HCT116 (cell line): Measurements from ENCODE around the gene INSRR. TPM values are rescaled to one million over a fixed set of nuclear protein-coding genes. Genes with fewer than 3 reads are reported as not detected.

ENCODE experiments used
- ATAC-seq: fragments of 200-7000 bp; cut with Tn5 transposase; 2 replicates; pipeline ENCODE4 v1.9.1; 2020; ENCODE audit warnings: mild to moderate bottlenecking, moderate library complexity
- BruUV-seq: library from RNA; stranded (reverse); fragments of 400-500 nt; replicated peaks from 2 replicates; lab custom pipeline; 2021; lab: Mats Ljungman, UMichigan
- CTCF ChIA-PET: fragments of 300-600 bp; sonication (Branson Sonifier 250); formaldehyde crosslinking; loops from one replicate; lab custom pipeline; 2021; ENCODE audit warnings: antibody characterized with exemption; lab: Charles Lee
- POLR2A ChIA-PET: fragments of 300-600, 350-600 bp; sonication (Branson Sonifier 250); formaldehyde crosslinking; loops from one replicate; lab custom pipeline; 2021; ENCODE audit warnings: antibody characterized with exemption; lab: Charles Lee
- RAD21 ChIA-PET, 2 experiments: fragments of 300-600 bp; sonication (Branson Sonifier 250); formaldehyde crosslinking; loops; one replicate each; lab custom pipeline; 2023; ENCODE audit warnings: low total read pairs in 2 of 2; ENCODE audit not compliant: uncharacterized antibody in 2 of 2, unreplicated experiment in 2 of 2, low non-redundant PET in 1 of 2; lab: Charles Lee
- DNase-seq: peaks from one replicate; pipeline ENCODE4 v3.0.0-alpha.2; 2010; ENCODE audit warnings: low read depth, low spot score
- H2AFZ ChIP-seq: fragments of 200-600 bp; shearing (Covaris generic), sonication (generic); 2 replicates; pipeline ENCODE4 v1.6.1; 2017; ENCODE audit warnings: low read depth, mixed run types, mixed read lengths, antibody characterized with exemption, low read length; ENCODE audit not compliant: poor library complexity, severe bottlenecking
- H3K27ac ChIP-seq: 2 replicates; pipeline ENCODE4 v1.5.1; 2012; ENCODE audit warnings: low read depth, low read length
- H3K27me3 ChIP-seq: fragments of 200-600 bp; sonication (generic); 2 replicates; pipeline ENCODE4 v1.6.1; 2016; ENCODE audit warnings: mixed run types, low read length, mixed read lengths; ENCODE audit not compliant: insufficient read depth
- H3K36me3 ChIP-seq, 2 experiments: fragments of 200-500 bp in 1 of 2; fragments of 200-600 bp in 1 of 2; sonication (Bioruptor generic) in 1 of 2; sonication (generic) in 1 of 2; 2 replicates each; pipeline versions ENCODE4 v1.5.1 to v1.6.1; 2014 to 2016; ENCODE audit warnings: low read length in 2 of 2, inconsistent platforms in 1 of 2, mixed read lengths in 1 of 2, mixed run types in 1 of 2; ENCODE audit not compliant: insufficient read depth in 2 of 2, control insufficient read depth in 1 of 2
- H3K4me1 ChIP-seq, 2 experiments: fragments of 200-600 bp in 1 of 2; sonication (generic) in 1 of 2; 2 replicates each; pipeline versions ENCODE4 v1.5.1 to v1.6.1; 2012 to 2017; ENCODE audit warnings: low read length in 2 of 2, inconsistent platforms in 1 of 2, mild to moderate bottlenecking in 1 of 2, mixed read lengths in 1 of 2, mixed run types in 1 of 2, moderate library complexity in 1 of 2; ENCODE audit not compliant: insufficient read depth in 2 of 2, control insufficient read depth in 1 of 2
- H3K4me2 ChIP-seq: fragments of 200-600 bp; sonication (generic); 2 replicates; pipeline ENCODE4 v1.6.1; 2017; ENCODE audit warnings: mixed run types, low read length, mixed read lengths
- H3K4me3 ChIP-seq, 2 experiments: fragments of 200-600 bp in 1 of 2; sonication (generic) in 1 of 2; replicated peaks in 1 of 2; 2 replicates each; pipeline ENCODE4 v1.5.1; 2011 to 2016; ENCODE audit warnings: low read length in 2 of 2, control low read depth in 1 of 2, low read depth in 1 of 2, mild to moderate bottlenecking in 1 of 2, mixed read lengths in 1 of 2, mixed run types in 1 of 2
- H3K79me2 ChIP-seq: fragments of 200-600 bp; sonication (generic); 2 replicates; pipeline ENCODE4 v1.6.1; 2017; ENCODE audit warnings: mild to moderate bottlenecking, mixed run types, low read length, moderate library complexity, mixed read lengths; ENCODE audit not compliant: insufficient read depth
- H3K9ac ChIP-seq: fragments of 200-600 bp; sonication (generic); 2 replicates; pipeline ENCODE4 v1.6.1; 2016; ENCODE audit warnings: low read length, mixed read lengths
- H3K9me2 ChIP-seq: fragments of 200-600 bp; sonication (generic), shearing (Covaris generic); 2 replicates; pipeline ENCODE4 v1.6.1; 2017; ENCODE audit warnings: mixed run types, mild to moderate bottlenecking, moderate library complexity; ENCODE audit not compliant: insufficient read depth
- H3K9me3 ChIP-seq, 2 experiments: fragments of 200-500 bp in 1 of 2; fragments of 200-600 bp in 1 of 2; sonication (Bioruptor generic) in 1 of 2; sonication (generic) in 1 of 2; 2 replicates each; pipeline ENCODE4 v1.6.1; 2014 to 2017; ENCODE audit warnings: low read length in 2 of 2, mixed read lengths in 2 of 2, inconsistent platforms in 1 of 2, low read depth in 1 of 2, mild to moderate bottlenecking in 1 of 2, mixed run types in 1 of 2, moderate library complexity in 1 of 2; ENCODE audit not compliant: control insufficient read depth in 1 of 2, insufficient read depth in 1 of 2
- H4K20me1 ChIP-seq: fragments of 200-600 bp; sonication (generic), shearing (Covaris generic); 2 replicates; pipeline ENCODE4 v1.6.1; 2017; ENCODE audit warnings: mixed run types, mild to moderate bottlenecking, moderate library complexity; ENCODE audit not compliant: insufficient read depth
- CBX3 ChIP-seq: IDR thresholded peaks from 2 replicates; pipeline ENCODE4 v1.6.1; 2012; ENCODE audit warnings: low read depth
- CEBPB ChIP-seq: IDR thresholded peaks from 2 replicates; pipeline ENCODE4 v1.6.1; 2012; ENCODE audit warnings: low read depth
- EGR1 ChIP-seq: IDR thresholded peaks from 2 replicates; pipeline ENCODE4 v1.6.1; 2012; ENCODE audit warnings: low read depth
- EZH2phosphoT487 ChIP-seq: fragments of 200-600 bp; IDR thresholded peaks from 2 replicates; pipeline ENCODE4 v1.6.1; 2018; ENCODE audit warnings: antibody characterized with exemption, borderline replicate concordance
- FOSL1 ChIP-seq: IDR thresholded peaks from 2 replicates; pipeline ENCODE4 v1.6.1; 2012; ENCODE audit warnings: low read depth
- JUND ChIP-seq: IDR thresholded peaks from 2 replicates; pipeline ENCODE4 v1.6.1; 2012
- POLR2A ChIP-seq: IDR thresholded peaks from 2 replicates; pipeline ENCODE4 v1.7.0; 2011; ENCODE audit warnings: borderline replicate concordance; ENCODE audit not compliant: insufficient read depth, insufficient read length; ENCODE audit errors: extremely low read depth
- POLR2AphosphoS5 ChIP-seq: IDR thresholded peaks from 2 replicates; pipeline ENCODE4 v1.6.1; 2011; ENCODE audit warnings: mild to moderate bottlenecking, low read depth, low read length, moderate library complexity
- SP1 ChIP-seq: IDR thresholded peaks from 2 replicates; pipeline ENCODE4 v1.6.1; 2012; ENCODE audit warnings: low read depth
- SRF ChIP-seq: IDR thresholded peaks from 2 replicates; pipeline ENCODE4 v1.6.1; 2012; ENCODE audit warnings: low read depth
- TCF7L2 ChIP-seq: IDR thresholded peaks from 2 replicates; pipeline ENCODE4 v1.7.0; 2011; ENCODE audit warnings: borderline replicate concordance, inconsistent platforms; ENCODE audit not compliant: insufficient read depth, insufficient read length; ENCODE audit errors: extremely low read depth
- ZNF274 ChIP-seq: fragments of 200-500 bp; sonication (Bioruptor generic); IDR thresholded peaks from 2 replicates; pipeline ENCODE4 v1.6.1; 2014; ENCODE audit warnings: mild to moderate bottlenecking, low read depth, low read length, inconsistent platforms
- intact Hi-C: fragments of 100-400 bp; cut with micrococcal nuclease; formaldehyde crosslinking; loops from 2 replicates; pipeline ENCODE4 v1.10.0; 2022
- total RNA-seq: library from RNA; stranded (reverse); gene quantifications from one replicate; pipeline ENCODE4 v1.2.1, GENCODE V29; 2021; ENCODE audit not compliant: unreplicated experiment
- TF ChIP-seq, protein P1 (sequence below), 3 experiments: fragments of 200-600 bp in 1 of 3; sonication (generic) in 1 of 3; IDR thresholded peaks in 2 of 3; conservative IDR thresholded peaks in 1 of 3; 2 replicates each; pipeline ENCODE4 v1.5.1; 2012 to 2017; ENCODE audit warnings: low read depth in 2 of 3, low read length in 2 of 3, antibody characterized with exemption in 1 of 3, borderline replicate concordance in 1 of 3, control low read depth in 1 of 3, mild to moderate bottlenecking in 1 of 3, mixed read lengths in 1 of 3, mixed run types in 1 of 3, moderate library complexity in 1 of 3; ENCODE audit not compliant: insufficient read depth in 1 of 3
- TF ChIP-seq, protein P2 (sequence below): IDR thresholded peaks from 2 replicates; pipeline ENCODE4 v1.6.1; 2012; ENCODE audit warnings: low read depth
- TF ChIP-seq, protein P3 (sequence below): IDR thresholded peaks from 2 replicates; pipeline ENCODE4 v1.6.1; 2012
- TF ChIP-seq, protein P4 (sequence below): IDR thresholded peaks from 2 replicates; pipeline ENCODE4 v1.6.1; 2012

Gene INSRR
- total RNA-seq, 1 experiment from 2014 or later: not detected

DNA sequence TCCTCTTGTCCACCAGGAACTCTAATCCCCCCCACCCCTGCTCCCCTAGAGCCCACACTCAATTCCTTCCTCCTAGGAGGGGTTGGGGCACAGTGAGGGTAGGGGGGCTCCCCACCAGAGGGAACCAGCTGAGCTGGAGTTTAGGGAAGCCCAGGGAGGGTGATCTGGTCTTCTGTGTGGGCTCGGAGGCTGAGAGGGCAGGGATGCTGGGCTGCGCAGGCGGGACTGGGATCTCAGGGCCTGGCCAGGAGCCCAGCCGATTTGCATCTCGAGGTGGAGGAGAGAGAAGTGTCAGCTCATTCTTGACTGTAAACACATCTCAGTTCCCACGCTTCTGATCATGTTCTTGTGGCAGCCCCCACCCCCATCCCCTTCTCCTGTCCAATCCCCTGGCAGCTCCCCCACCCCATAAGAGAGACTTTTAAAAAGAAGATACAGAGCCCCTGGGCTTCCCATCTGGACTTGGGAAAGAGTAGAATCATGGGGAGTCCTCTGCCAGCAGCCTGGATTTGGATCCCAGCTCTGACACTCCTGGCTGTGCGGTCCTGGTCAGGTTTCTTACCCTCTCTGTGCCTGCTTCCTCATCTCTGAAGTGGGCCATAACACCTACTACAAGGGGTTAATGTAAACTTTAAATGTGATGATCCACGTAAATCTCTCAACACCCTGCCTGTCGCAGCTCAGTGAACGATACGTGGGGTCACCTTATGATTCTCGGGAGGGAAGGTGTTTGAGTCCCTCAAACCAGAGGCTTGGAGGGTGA, 41.2 kb upstream of the INSRR start (continued):
- TF ChIP-seq CBX3 (no peak), TCF7L2 (no peak)
- TF ChIP-seq, all 23 proteins: peak for 0

DNA sequence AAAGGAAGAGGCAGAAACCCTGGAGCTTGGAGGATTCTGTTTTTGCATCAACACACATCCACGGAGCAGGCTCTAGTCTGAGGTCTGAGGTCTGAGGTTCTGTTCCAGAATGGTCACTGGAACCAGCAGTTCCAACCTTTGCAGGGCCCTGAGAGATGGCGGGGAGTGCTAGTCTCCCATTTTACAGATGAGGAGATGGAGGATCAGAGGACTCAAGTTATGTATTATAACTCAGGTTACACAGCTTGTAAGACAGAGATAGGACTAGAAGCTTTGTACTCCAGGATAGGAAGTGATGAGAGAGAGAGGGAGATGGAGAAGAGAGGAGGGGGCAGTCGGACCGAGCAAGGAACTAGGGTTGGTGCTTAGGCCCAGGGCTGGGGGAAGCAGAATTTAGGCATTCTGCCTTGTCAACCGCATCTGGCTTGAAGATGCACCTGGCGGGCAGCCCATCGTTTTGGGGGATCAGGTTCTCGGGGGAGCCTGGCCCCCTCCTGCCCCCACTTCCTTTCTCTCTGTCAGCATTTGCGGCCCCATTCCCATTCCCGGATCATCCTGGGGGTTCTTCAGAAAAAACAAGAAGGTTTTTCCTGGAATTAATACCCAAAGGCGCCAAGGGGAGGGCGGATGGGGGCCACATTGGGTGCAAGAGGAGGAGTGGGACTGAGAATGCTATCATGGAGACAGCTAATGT, 40.2 kb upstream of the INSRR start:
- no peaks in the 10 kb centered on the region for H3K79me2 ChIP-seq
- no peaks in the 10 kb centered on the region for H3K9me2 ChIP-seq
- H3K27me3 ChIP-seq: no peaks in the 10 kb centered on the region
- ChIA-PET CTCF (interaction anchor here (1.2 kb wide), 2 partner anchors 11 to 210 kb away, joined by 3 to 4 read pairs; no protein-coding TSS in a partner anchor), POLR2A (no interaction called here), RAD21 (no interaction called here)
- no peak overlapping the region for H3K4me3 ChIP-seq
- ATAC-seq (no peak), DNase-seq (no peak)
- no peak overlapping the region for H3K9ac ChIP-seq
- no TSS peak for BruUV-seq
- peaks cover 32 to 47% of the 10 kb centered on the region in 2 experiments for H3K4me1 ChIP-seq
- no peak overlapping the region for H2AFZ ChIP-seq
- H3K27ac ChIP-seq: no peak overlapping the region
- H3K4me2 ChIP-seq: no peak overlapping the region; the same call in 1 of the 2 replicates
- intact Hi-C loops: no loop called here
- no peaks in the 10 kb centered on the region for H3K9me3 ChIP-seq
- no peaks in the 10 kb centered on the region for H3K36me3 ChIP-seq
- H4K20me1 ChIP-seq: no peaks in the 10 kb centered on the region
- TF ChIP-seq, protein P1, sequence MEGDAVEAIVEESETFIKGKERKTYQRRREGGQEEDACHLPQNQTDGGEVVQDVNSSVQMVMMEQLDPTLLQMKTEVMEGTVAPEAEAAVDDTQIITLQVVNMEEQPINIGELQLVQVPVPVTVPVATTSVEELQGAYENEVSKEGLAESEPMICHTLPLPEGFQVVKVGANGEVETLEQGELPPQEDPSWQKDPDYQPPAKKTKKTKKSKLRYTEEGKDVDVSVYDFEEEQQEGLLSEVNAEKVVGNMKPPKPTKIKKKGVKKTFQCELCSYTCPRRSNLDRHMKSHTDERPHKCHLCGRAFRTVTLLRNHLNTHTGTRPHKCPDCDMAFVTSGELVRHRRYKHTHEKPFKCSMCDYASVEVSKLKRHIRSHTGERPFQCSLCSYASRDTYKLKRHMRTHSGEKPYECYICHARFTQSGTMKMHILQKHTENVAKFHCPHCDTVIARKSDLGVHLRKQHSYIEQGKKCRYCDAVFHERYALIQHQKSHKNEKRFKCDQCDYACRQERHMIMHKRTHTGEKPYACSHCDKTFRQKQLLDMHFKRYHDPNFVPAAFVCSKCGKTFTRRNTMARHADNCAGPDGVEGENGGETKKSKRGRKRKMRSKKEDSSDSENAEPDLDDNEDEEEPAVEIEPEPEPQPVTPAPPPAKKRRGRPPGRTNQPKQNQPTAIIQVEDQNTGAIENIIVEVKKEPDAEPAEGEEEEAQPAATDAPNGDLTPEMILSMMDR (IDR thresholded peaks at IDR 0.05 in 2 of 3, conservative IDR thresholded peaks at IDR 0.05 in 1 of 3; ENCODE audit: borderline replicate concordance in 1 of 3, insufficient read depth in 1 of 3, low read depth in 2 of 3, low read length in 2 of 3): no peak
- TF ChIP-seq POLR2A (no peak), JUND (no peak), POLR2AphosphoS5 (no peak), ZNF274 (no peak), CEBPB (no peak), FOSL1 (no peak), EZH2phosphoT487 (no peak), EGR1 (no peak), SP1 (no peak), TCF7L2 (no peak), SRF (no peak)
- TF ChIP-seq, protein P2, sequence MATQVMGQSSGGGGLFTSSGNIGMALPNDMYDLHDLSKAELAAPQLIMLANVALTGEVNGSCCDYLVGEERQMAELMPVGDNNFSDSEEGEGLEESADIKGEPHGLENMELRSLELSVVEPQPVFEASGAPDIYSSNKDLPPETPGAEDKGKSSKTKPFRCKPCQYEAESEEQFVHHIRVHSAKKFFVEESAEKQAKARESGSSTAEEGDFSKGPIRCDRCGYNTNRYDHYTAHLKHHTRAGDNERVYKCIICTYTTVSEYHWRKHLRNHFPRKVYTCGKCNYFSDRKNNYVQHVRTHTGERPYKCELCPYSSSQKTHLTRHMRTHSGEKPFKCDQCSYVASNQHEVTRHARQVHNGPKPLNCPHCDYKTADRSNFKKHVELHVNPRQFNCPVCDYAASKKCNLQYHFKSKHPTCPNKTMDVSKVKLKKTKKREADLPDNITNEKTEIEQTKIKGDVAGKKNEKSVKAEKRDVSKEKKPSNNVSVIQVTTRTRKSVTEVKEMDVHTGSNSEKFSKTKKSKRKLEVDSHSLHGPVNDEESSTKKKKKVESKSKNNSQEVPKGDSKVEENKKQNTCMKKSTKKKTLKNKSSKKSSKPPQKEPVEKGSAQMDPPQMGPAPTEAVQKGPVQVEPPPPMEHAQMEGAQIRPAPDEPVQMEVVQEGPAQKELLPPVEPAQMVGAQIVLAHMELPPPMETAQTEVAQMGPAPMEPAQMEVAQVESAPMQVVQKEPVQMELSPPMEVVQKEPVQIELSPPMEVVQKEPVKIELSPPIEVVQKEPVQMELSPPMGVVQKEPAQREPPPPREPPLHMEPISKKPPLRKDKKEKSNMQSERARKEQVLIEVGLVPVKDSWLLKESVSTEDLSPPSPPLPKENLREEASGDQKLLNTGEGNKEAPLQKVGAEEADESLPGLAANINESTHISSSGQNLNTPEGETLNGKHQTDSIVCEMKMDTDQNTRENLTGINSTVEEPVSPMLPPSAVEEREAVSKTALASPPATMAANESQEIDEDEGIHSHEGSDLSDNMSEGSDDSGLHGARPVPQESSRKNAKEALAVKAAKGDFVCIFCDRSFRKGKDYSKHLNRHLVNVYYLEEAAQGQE: no peak
- TF ChIP-seq, protein P3, sequence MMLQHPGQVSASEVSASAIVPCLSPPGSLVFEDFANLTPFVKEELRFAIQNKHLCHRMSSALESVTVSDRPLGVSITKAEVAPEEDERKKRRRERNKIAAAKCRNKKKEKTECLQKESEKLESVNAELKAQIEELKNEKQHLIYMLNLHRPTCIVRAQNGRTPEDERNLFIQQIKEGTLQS: no peak
- TF ChIP-seq, protein P4, sequence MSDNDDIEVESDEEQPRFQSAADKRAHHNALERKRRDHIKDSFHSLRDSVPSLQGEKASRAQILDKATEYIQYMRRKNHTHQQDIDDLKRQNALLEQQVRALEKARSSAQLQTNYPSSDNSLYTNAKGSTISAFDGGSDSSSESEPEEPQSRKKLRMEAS: no peak
